GM06990 (cell line): ENCODE results near the gene RIPK4.

Experiments used
- DNase-seq: peaks from one replicate; pipeline ENCODE4 v3.0.0-alpha.2; 2011; ENCODE audit not compliant: insufficient read length; ENCODE audit errors: extremely low read depth
- H3K27me3 ChIP-seq: replicated peaks from 2 replicates; pipeline ENCODE4 v1.6.0; 2011; ENCODE audit warnings: low read length; ENCODE audit not compliant: control insufficient read depth, insufficient read depth
- H3K36me3 ChIP-seq: 2 replicates; pipeline ENCODE4 v1.5.1; 2011; ENCODE audit warnings: low read length; ENCODE audit not compliant: control insufficient read depth, insufficient read depth
- H3K4me3 ChIP-seq: replicated peaks from 2 replicates; pipeline ENCODE4 v1.5.1; 2011; ENCODE audit warnings: low read depth, mild to moderate bottlenecking, control low read depth, low read length
- TF ChIP-seq, protein P1 (sequence below): IDR thresholded peaks from 2 replicates; pipeline ENCODE4 v1.5.1; 2011; ENCODE audit warnings: low read length, control low read depth, mild to moderate bottlenecking, inconsistent platforms; ENCODE audit not compliant: insufficient read depth, poor library complexity, severe bottlenecking

Gene RIPK4

DNA sequence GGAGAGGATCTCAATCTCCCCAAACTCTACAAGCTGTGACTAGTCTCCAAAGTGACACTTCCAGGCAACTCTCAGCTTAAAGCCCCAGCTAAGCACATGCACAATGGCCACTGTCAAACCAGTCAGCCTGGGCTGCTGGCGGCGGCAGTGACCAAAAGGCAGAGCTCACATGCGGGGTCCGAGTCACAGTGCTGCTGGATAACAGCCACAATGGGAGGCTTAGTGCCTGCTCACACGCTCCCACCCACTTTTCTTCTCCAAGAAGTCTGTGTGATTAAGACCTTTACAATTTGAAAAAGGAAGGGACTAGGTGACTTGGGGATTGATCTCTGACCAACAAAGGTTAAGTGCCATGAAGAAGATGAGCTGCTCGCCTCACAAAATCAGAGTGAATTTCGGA lies 16.8 kb downstream of the RIPK4 start:
- TF ChIP-seq, protein P1, sequence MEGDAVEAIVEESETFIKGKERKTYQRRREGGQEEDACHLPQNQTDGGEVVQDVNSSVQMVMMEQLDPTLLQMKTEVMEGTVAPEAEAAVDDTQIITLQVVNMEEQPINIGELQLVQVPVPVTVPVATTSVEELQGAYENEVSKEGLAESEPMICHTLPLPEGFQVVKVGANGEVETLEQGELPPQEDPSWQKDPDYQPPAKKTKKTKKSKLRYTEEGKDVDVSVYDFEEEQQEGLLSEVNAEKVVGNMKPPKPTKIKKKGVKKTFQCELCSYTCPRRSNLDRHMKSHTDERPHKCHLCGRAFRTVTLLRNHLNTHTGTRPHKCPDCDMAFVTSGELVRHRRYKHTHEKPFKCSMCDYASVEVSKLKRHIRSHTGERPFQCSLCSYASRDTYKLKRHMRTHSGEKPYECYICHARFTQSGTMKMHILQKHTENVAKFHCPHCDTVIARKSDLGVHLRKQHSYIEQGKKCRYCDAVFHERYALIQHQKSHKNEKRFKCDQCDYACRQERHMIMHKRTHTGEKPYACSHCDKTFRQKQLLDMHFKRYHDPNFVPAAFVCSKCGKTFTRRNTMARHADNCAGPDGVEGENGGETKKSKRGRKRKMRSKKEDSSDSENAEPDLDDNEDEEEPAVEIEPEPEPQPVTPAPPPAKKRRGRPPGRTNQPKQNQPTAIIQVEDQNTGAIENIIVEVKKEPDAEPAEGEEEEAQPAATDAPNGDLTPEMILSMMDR: no peak
- no peak for DNase-seq
- Histone ChIP-seq H3K36me3 (no peaks in the 10 kb centered on the region), H3K4me3 (no peak overlapping the region), H3K27me3 (no peaks in the 10 kb centered on the region)

DNA sequence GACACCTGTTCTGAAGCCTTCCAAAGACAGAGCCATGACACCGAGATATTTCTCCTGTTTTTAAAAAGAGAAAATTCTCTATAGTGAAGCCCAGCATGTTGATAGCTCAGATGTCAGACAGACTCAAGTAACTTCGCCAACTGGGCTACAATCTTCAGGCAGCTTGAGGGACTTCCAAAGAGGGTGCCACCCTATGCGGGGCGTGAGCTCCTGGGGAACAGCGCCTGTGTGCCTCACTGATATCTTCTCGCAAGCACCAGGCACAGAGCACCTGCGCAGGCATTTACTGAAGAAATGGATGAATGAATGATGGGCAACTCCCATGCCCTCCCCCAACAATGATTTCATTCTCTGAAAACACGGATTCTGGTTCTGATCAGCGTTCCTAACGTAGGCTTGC lies 17.6 kb downstream of the RIPK4 start:
- no peak overlapping the region for H3K4me3 ChIP-seq

DNA sequence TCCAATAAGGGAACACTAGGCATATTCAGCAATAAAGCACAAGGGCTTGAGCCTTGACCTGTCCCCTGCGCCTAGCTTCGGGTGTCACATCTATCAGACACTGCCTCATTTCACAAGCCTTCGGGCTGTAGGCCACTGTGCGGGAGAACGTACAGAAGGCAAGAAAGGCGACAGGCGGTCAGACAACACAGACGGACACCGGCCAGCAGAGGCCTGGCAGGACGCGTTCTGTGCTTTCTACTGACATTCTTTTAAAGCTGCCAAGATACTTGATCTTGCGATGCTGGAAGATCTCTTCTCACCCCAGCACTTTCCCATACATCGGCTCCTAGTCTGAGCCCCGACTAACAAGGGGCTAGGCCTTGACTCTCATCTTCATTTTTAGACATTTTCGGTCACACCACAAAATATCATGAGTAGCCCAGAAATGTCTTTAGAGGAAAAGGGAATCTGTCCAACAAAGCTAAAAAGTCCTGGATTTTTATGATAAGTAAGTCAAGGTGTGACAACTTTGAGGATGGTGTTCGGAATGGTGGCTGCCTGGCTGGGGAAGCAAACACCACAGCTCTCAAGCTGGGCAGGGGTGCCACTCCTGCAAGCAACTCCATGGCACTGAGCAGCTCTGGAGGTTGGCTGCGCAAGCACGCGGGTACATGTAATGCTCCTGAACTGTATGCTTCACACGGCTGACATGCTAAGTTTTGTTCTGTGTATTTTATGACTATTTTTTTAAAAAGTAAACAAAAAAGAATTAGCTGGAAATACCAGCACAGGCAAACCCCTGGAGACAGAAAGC lies 18.7 kb downstream of the RIPK4 start:
- Histone ChIP-seq H3K27me3 (no peaks in the 10 kb centered on the region), H3K4me3 (no peak overlapping the region), H3K36me3 (no peaks in the 10 kb centered on the region)
- no peak for DNase-seq
- TF ChIP-seq, protein P1: no peak

More for the DNA sequence above, 17.6 kb downstream of the RIPK4 start:
- H3K27me3 ChIP-seq: no peaks in the 10 kb centered on the region
- no peak for DNase-seq
- TF ChIP-seq, protein P1: no peak
- no peaks in the 10 kb centered on the region for H3K36me3 ChIP-seq

DNA sequence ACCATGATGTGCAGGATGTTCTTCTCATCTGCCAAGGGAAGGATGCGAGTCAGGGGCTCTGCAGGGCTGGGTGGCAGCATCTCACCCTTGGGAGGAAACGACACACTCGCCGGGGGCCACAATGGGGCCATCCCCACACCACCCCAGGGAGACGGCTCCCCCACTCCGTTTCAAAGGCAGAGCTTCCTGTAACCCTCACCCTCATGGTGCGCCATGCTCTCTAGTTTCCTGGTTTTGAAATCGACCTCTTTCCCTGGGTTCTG lies 20.2 kb downstream of the RIPK4 start:
- Histone ChIP-seq H3K36me3 (no peaks in the 10 kb centered on the region), H3K27me3 (no peaks in the 10 kb centered on the region), H3K4me3 (no peak overlapping the region)
- DNase-seq: no peak
- TF ChIP-seq, protein P1: no peak

DNA sequence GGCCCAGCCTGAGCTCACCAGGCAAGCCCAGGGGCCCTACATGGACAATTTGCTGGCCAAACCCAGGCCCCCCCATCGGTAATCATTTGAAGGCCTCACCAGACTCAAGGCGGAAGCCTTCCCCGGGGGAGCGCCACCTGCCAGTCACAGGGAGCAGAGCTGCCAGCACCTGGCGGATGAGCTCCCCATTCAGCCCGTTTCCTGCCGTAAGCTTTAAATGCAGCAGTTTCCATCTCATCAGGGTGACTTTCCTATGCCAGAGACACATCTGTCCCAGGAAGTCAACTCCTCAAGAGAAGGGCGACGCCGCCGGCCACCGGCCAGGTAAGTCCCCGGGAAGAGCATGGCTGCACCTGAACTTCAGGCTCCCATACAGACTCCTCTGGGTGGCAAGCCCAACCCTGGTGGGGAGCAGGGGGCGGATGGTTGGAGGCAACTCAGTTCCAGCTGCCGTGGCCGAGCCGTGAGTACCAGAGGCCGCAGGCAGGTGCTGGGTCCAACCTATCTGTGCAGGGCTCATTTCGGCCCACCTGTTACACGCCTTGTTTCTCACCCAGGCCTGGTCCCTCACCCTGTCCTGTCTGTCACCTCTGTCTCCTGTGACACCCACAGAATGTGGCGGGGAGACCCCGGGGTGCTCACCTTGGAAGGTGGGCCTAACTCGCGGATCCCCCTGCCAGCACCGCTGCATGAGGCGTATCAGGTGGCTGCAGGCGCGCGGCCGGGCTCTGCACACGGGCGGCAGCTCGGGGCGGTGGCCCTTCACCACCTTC lies 20.7 kb downstream of the RIPK4 start:
- TF ChIP-seq, protein P1: no peak
- no peak overlapping the region for H3K4me3 ChIP-seq
- no peaks in the 10 kb centered on the region for H3K36me3 ChIP-seq
- DNase-seq: no peak
- no peaks in the 10 kb centered on the region for H3K27me3 ChIP-seq
